ENCODE data around the gene RBMS1. TPM values are rescaled to one million over a fixed set of nuclear protein-coding genes. Genes with fewer than 3 reads are reported as not detected.

Gene RBMS1
- total and polyA plus RNA-seq, 2 of the 13 experiments (the other 11 are each of a cell fraction or from before 2014, with no cell fraction given): 55.5 to 110 TPM

GRCh38 chr2:160337728-160338127, 155.9 kb downstream of the RBMS1 start (continued):
- TF ChIP-seq ZNF407 (CRISPR knock-in tag; IDR thresholded peaks at IDR 0.05; ENCODE audit: not compliant biosample characterization): no peak
- TF ChIP-seq ZSCAN30 (CRISPR knock-in tag; IDR thresholded peaks at IDR 0.05): no peak
- no peak for TF ChIP-seq LBX2 (CRISPR knock-in tag; IDR thresholded peaks at IDR 0.05; ENCODE audit: borderline replicate concordance)
- TF ChIP-seq ZNF354B (CRISPR knock-in tag; IDR thresholded peaks at IDR 0.05): no peak
- TF ChIP-seq ZNF138 (CRISPR knock-in tag; IDR thresholded peaks at IDR 0.05; ENCODE audit: low read depth): no peak
- no peak for TF ChIP-seq RNF2 (conservative IDR thresholded peaks at IDR 0.05; ENCODE audit: low read depth)
- TF ChIP-seq ASH2L (IDR thresholded peaks at IDR 0.05; ENCODE audit: insufficient read length, low read depth, low read length): no peak
- no peak for TF ChIP-seq ELF1 (CRISPR knock-in tag; IDR thresholded peaks at IDR 0.05)
- TF ChIP-seq ZNF414 (CRISPR knock-in tag; IDR thresholded peaks at IDR 0.05): no peak
- no peak for TF ChIP-seq ZNF124 (CRISPR knock-in tag; IDR thresholded peaks at IDR 0.05)

Data from HepG2 (cell line).